ENCODE results near the gene SHC3.
A peak's percentile ranks its signal among the peaks of the same experiment; 100 is the strongest.
"Not testable (repeated sequence)": the region's sequence is repeated elsewhere in the genome, so short reads cannot be mapped to it uniquely, and the experiment has no call there.

Gene SHC3, protein sequence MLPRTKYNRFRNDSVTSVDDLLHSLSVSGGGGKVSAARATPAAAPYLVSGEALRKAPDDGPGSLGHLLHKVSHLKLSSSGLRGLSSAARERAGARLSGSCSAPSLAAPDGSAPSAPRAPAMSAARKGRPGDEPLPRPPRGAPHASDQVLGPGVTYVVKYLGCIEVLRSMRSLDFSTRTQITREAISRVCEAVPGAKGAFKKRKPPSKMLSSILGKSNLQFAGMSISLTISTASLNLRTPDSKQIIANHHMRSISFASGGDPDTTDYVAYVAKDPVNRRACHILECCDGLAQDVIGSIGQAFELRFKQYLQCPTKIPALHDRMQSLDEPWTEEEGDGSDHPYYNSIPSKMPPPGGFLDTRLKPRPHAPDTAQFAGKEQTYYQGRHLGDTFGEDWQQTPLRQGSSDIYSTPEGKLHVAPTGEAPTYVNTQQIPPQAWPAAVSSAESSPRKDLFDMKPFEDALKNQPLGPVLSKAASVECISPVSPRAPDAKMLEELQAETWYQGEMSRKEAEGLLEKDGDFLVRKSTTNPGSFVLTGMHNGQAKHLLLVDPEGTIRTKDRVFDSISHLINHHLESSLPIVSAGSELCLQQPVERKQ

DNA sequence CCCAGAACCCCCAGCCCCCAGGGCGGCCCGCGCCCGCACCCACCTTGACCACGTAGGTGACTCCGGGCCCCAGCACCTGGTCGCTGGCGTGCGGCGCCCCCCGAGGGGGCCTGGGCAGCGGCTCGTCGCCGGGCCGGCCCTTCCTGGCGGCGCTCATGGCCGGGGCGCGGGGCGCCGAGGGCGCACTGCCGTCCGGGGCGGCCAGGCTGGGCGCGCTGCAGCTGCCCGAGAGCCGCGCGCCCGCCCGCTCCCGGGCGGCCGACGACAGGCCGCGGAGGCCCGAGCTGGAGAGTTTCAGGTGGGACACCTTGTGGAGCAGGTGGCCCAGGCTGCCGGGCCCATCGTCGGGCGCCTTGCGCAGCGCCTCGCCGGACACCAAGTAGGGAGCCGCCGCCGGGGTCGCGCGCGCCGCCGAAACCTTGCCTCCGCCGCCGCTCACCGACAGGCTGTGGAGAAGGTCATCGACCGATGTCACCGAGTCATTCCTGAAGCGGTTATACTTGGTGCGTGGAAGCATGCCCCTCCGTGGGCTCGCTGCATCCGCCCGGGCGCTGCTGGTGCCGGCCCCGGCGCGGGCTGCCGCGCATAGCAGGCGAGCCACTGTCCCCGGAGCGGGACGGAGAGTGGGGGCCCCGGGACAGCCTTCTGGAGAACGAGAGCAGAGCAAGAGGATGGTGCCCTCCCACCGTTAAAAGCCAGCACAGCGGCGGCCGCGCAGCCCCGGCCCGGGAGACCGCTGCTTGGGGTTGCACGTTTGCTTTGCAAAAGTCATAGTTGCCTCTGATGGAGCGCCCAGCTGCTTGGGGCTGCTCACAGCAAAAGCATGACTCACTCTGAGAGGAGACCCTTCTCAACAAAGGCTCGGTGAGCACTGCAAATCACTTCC lies at the start of gene SHC3:
Gene SHC3, minus strand, starts transcription at position 875 of the 886 bp plus-strand sequence. Its CDS starts 358 bp downstream, at position 517.
- DNase-seq (ENCODE audit: low spot score): peak; percentile 32

DNA sequence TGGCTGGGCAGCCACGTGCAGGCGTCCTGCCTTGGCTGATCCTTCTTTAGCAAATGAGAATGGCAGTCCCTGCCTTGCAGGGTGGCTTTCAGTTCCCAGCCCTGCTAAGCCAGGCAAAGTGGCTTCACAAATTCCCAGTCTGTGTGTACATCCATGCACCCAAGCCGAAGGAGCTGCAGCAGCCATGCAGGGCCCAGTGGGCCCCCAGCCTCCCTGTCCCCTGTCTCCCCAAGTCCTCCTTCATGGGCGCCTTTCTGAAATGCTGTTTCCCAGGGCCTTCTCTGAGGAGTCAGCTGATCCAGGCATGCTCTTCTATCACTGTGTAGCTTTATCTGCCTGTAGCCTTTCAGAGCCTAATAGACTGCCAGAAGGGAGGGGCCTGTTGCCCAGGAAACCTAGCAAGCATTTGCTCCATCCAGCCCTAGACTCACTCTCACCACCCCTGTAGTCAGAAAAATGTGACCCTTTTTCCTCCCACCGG lies 47.4 kb upstream of the SHC3 start:
- DNase-seq (ENCODE audit: low spot score): no peak

DNA sequence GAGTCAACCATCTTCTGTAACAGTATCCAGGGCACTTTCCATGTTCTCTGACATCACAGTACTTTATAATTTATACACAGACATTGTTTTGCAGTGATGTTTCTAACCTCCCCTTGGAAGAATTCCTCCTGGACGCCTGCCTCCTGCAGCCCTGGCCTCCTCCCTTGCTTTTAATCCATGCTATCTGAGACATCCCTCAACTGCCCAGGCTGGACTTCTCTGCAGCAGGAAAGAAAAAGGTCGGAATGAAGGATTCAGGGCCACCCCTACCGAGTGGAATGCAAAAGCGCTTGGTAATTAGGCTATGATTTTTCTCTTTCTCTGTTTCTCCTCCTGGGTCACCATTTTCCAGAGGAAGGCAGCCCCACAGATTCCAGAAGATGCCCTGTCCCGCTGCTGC lies 47.0 kb upstream of the SHC3 start:
- no peak for DNase-seq (ENCODE audit: low spot score)

DNA sequence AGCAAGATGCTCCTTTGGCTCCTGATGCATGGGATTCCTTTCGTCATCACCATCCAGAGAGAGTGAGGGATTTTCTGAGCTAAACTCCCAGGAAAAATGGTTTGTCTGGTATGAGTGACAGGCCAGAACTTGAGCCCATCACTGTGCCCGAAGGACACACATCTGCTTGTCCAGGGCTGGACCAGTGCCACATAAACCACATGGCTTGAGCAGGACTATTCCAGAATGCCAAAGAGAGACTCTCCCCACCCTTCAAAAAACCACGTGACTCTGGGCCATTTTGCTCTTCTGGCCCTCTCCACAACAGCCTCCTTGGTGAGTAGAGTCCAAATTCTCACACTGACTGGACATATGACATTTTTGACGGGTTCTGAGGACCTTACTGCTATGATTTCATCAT lies 46.4 kb upstream of the SHC3 start:
- DNase-seq (ENCODE audit: low spot score): no peak

DNA sequence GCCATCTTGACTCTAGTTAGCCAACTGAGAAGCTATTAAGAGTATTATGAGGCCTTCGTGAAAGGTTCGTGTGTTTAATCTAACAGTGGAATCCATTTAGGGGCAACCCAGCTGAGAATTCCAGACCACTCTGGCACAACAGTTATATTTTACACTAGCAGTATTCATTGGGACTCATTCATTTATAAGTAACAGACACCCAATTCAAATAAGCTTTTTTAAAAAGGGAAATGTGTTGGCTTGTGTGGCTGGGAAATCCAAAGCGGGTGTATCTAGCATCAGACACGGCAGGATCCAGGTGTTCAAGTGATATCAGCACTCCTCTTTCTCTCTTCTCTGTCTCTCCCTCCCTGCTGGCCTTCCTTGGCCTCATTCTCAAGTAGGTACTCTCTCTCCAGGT lies 46.0 kb upstream of the SHC3 start:
- DNase-seq (ENCODE audit: low spot score): no peak

DNA sequence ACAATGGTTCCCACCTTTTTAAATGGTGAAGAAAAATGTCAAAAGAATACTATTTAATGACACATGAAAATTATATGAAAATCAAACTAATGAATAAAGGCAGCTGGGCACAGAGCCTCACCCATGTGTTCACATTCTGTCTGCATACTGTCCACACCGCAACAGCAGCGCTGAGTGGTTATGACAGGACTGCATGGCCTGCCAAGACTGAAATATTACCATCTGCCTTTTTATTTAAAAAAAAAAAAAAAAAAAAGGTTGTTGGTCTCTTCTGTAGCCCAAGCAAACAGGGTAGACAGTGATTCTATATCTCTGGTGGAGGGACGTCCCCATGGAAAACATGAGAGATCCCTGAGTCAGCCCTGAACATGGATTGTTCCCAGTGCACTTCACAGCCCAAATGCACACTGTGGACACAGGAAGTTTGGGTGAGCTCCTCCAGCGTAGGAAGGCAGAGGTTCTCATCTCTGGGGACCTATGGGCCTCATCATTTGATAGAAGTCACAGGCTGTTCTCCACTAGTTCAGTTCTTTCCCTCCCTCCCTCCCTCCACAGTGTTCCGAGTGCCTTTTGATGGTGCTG lies 44.9 kb upstream of the SHC3 start:
- DNase-seq (ENCODE audit: low spot score): no peak

DNA sequence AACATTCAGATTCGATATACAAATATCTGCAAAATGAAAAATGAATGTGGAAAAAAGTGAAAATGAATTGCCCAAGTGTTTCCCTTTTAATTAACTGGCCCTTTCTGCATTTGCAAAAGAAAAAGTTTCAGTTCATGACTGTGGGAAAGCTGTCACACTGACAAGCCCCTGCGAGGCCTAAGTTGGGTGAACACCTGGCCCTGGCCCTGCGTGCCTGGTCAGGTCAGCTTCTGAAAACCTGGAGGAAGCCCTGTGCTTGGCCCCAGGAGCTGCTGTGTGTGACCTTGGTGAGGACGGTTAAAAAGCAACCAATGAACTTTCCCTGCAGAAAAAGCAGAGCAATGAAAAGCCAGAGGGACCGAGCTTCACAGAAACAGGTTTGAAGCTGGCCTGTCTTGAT lies 41.0 kb upstream of the SHC3 start:
- DNase-seq (ENCODE audit: low spot score): no peak

DNA sequence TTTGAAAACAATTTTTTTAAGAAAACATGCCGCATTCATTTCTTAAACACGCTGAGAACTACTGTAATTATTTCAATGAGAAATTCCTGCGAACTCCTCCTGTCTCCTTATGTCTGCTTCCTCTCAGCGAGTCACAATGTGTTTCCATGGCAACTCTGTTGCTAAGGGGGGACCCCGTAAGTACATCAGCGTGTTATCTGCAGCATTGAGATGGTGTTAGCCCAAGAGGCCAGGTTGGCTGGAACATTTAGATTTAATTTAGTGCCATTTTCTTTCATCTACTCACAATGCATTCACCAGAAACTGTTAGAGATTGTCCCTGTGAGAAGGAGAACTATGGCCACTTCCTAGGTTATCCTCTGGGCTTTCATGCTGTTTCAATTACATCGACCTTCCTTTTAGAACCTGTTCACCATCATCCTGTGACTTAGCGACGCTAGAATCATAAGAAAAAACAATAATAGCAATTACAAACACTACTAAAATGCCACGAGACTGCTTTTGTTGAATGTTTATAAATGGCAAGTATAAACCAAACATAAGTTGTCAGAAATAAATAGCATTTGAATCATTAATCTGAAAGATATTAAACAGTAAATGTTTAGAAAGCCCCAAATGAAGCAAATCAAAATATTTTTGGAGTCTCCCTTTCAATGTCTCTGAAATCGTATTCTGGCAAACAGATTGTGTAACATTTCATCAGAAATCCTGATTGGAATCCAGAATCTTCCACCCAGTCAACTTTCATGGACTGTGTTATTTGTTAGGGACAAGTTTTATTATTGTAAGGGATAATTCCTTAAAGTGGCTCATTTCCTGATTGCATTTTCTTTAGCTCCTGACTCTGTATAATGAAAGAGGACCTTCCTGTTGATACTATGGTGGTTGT lies 39.7 kb upstream of the SHC3 start:
- no peak for DNase-seq (ENCODE audit: low spot score)

DNA sequence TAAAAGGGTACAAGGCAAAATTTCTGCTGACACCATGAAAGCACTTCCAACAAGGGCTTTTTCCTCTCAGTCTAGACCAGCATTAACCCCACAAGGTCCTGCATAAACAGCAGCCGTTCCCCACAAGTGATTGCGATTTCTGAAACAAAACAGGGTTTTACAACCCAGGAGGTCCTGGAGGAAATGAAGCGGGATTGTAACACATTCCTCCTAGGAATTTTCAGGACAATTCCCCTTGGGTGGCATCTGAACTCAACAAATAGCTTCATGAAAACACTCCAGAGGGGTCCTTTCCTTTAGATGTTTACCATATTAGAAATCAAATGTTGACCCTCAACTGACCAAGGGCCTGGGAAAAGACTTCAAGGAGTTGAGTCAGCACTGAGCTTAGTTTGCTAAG lies 36.7 kb upstream of the SHC3 start:
- no peak for DNase-seq (ENCODE audit: low spot score)

DNA sequence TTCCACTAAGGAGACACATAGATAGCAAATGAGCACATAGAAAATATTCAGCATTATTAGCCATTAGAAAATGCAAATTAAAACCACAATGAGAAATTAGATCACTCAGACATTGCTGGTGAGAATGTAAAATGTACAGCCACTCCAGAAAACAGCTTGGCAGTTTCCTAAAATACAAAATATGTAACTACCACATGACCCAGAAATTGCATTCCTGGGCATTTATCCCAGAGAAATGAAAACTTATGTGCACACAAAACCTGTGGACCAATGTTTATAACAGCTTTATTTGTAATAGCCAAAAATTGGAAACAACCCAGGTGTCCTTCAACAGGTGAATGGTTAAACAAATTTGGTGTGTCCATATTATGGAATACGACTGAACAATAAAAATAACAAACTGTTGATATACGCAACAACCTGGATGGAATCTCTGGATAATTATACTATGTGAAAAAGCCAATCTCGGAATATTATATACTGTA lies 34.8 kb upstream of the SHC3 start:
- DNase-seq (ENCODE audit: low spot score): no peak

DNA sequence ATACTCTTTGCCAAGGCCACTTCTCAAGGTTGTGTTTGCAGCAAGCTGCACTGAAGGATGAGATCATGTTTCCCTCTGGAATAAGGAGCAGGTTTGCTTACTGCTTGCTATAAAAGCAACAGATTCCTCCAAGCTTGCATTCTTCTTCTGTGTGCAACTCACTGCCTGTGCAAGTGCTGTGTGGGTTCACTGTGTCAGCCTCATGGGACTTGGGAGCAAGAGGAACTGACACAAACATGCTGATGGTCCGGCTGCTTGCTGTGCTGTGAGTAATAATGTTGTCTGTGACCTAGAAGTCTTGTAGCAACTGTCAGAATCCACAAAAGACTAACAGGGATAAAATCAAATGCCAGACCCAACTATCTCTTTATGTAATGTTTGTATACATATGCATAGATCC lies 33.6 kb upstream of the SHC3 start:
- DNase-seq (ENCODE audit: low spot score): no peak

DNA sequence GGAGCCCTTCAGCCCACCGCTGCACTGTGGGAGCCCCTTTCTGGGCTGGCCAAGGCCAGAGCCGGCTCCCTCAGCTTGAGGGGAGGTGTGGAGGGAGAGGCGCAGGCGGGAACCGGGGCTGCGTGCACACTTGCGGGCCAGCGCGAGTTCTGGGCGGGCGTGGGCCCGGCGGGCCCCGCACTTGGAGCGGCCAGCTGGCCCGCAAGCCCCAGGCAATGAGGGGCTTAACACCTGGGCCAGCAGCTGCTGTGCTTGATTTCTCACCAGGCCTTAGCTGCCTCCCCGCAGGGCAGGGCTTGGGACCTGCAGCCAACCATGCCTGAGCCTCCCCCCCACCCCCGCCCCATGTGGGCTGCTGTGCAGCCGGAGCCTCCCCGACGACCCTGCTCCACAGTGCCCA lies 30.7 kb upstream of the SHC3 start:
- not testable (repeated sequence) for DNase-seq (ENCODE audit: low spot score)

DNA sequence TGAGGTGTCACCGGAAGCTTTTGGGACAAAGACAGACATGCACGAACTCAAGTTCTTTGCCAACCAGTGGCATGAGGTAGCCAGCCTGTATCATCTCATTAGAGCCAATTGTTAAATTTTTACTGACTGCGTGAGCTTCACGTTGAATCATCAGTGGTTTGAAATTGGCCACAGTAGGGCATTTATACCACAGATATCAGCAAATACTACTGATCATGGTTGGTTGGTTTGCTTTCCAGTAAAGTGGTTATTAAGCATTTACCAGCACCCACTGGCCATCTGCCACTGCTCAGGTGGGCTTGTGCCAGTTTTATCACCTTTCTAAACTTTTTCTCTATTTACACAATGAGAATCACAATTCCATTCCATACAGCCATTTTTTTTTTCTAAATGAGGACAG lies 28.4 kb upstream of the SHC3 start:
- no peak for DNase-seq (ENCODE audit: low spot score)

DNA sequence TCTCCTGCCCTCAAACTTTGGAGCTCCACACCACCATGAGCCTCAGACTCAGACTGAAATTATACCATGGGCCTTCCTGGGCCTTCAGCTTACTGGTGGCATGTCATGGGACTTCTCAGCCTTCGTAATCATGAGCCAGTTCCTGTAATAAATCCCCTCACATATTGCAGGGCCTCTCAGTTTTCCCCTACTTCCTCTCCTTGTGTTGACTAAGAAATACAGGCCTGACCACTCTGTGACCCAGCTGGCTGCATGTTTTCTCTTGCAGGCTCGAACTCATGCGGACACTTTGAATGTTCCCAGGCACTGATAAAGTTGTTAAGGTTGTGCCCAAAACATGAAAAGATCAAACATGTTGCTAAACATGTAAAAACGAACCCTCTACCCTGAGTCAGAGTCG lies 26.2 kb upstream of the SHC3 start:
- DNase-seq (ENCODE audit: low spot score): no peak

DNA sequence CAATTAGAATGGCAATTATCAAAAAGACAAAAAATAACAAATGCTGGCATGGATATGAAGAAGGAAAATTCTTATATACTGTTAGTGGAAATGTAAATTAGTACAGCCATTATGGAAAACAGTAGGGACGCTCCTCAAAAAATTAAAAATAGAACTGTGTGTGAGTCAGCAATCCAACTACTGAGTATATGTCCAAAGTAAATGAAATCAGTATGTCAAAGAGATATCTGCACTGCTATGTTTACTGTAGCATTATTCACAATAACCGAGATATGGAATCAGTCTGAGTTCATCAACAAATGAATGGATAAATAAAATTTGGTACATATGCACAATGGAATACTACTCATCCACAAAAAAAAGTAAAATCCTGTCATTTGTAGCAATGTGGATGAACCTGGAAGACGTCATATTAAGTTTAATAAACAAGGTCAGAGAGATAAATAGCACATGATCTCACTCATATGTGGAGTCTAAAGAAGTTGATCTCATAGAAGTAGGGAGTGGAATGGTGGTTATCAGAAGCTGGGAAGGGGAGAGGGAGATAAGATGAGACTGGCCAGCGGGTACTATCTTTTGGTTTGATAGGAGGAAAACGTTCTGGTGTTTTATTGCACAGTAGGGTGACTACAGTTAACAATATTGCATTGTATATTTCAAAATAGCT lies 16.6 kb upstream of the SHC3 start:
- no peak for DNase-seq (ENCODE audit: low spot score)

DNA sequence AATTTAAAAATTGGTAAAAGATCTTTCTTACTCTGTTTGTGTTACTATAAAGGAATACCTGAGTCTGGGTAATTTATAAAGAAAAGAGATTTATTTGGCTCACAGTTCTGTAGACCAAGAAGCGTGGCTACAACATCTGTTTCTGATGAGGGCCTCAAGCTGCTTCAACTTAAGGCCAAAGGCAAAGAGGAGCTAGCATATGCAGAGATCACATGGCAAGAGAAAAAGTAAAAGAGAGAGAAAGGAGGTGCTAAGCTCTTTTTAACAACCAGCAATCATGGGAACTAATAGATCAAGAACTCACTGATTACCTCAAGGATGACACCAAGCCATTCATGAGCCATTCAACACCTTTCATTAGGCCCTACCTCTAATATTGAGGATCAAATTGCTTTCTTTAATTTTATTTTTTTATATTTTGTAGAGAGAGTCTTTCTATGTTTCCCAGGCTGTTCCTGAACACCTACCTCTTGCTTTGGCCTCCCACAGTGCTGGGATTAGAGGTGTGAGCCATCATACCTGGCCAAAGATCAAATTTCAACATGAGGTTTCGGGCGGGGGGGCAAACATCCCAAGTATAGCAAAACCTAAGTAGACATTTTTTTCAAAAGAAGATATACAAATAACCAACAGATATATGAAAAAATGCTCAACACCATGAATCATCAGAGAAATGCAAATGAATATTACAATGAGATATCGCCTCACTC lies 16.0 kb upstream of the SHC3 start:
- no peak for DNase-seq (ENCODE audit: low spot score)

DNA sequence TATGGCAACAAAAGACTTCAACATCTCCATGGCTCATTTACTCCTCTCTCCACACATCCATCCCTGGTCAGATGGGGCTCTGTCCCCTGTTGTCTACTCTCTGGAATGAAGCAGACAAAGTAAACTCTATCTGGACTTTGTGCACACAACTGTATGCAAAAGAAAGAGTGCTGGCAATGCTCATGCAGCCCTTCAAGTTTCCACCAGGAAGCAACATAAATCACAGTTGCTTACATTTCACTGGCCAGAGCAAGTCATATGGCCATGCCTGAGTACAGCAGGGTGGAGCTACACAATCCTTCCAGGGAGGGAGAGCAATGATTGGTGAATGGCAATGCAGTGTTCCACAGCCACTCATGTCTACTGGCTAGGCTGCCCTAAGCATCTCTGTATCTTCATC lies 12.4 kb upstream of the SHC3 start:
- no peak for DNase-seq (ENCODE audit: low spot score)

DNA sequence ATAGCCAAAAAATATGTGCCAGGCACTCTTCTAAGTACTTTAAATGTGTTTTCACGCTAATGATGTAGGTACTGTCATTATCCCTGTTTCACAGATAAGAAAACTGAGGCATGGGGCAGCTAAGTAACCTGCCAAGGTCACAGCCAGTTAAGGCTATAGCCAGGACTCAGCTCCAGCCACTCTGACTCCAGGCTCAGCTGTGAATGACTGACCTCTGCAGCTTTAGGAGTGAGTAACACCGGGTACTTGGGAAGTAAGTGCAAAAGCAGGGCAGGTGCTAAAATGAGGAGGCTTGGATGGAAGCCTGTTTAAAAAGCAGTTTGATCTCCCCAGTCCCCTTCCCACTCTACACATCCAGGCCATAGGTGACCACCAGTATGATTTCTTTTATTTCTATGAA lies 10.6 kb upstream of the SHC3 start:
- DNase-seq (ENCODE audit: low spot score): no peak

DNA sequence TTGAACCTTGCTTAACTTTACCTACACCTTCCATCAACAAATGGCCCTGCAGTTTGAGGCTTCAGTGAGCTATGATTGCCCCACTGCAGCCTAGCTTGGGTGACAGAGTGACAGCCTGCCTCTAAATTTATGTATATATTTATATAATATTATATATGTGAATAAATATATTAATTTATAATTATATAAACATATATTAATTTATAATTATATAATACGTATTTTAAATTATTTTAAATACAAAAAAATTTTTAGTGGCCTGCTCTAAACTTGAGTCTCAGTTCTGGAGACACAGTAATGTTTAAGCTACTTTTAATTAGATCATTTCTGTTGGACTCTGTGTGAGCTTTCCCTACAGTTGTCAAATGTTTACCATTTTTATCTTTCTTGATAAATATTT lies 9.3 kb upstream of the SHC3 start:
- DNase-seq (ENCODE audit: low spot score): no peak

DNA sequence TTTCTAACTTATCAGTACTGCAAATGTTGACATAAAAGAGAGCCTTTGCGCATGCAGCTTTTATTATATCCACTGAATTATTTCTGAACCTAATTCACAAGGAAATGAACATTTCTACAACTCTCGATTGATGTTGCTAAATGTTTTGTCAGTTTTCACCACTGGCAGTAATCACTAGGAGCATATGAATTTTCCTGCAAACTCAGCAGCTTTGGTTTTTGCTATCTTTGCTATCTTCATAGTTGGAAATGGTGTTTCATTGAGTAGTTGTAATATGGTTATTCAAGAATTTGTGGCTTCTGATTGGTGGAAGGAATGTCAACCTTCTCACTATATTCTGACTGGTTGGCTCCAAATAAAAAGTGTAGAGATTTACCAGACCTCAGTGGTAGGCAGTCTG lies 8.9 kb upstream of the SHC3 start:
- no peak for DNase-seq (ENCODE audit: low spot score)
